IMR-90 (cell line): ENCODE data around the gene MYO3B.

ENCODE experiments used
- BHLHE40 ChIP-seq: fragments of 150-350 bp; IDR thresholded peaks from 2 replicates; pipeline ENCODE4 v1.6.1; 2016; ENCODE audit warnings: mild to moderate bottlenecking, low read depth, low read length
- CHD1 ChIP-seq: IDR thresholded peaks from 2 replicates; pipeline ENCODE4 v1.6.1; 2012; ENCODE audit warnings: low read depth, low read length, improper control_type of control experiment
- CTCF ChIP-seq: conservative IDR thresholded peaks from 2 replicates; pipeline ENCODE4 v1.5.1; 2012; ENCODE audit warnings: mild to moderate bottlenecking, low read depth, low read length, improper control_type of control experiment
- ELK1 ChIP-seq: fragments of 150-350 bp; IDR thresholded peaks from 2 replicates; pipeline ENCODE4 v1.6.1; 2016; ENCODE audit warnings: low read depth, mild to moderate bottlenecking, low read length, moderate library complexity, borderline replicate concordance
- MAFK ChIP-seq: IDR thresholded peaks from 2 replicates; pipeline ENCODE4 v1.6.1; 2012; ENCODE audit warnings: low read depth, low read length, improper control_type of control experiment
- MAZ ChIP-seq: IDR thresholded peaks from 2 replicates; pipeline ENCODE4 v1.6.1; 2012; ENCODE audit warnings: low read depth, mild to moderate bottlenecking, low read length, improper control_type of control experiment, moderate library complexity, borderline replicate concordance
- MXI1 ChIP-seq: IDR thresholded peaks from 2 replicates; pipeline ENCODE4 v1.6.1; 2012; ENCODE audit warnings: low read depth, mild to moderate bottlenecking, low read length, moderate library complexity, borderline replicate concordance
- NFE2L2 ChIP-seq: fragments of 150-350 bp; IDR thresholded peaks from 2 replicates; pipeline ENCODE4 v1.6.1; 2016; ENCODE audit warnings: low read depth, mild to moderate bottlenecking, low read length
- POLR2A ChIP-seq: IDR thresholded peaks from 2 replicates; pipeline ENCODE4 v1.6.1; 2012; ENCODE audit warnings: mild to moderate bottlenecking, low read depth, low read length
- RAD21 ChIP-seq: IDR thresholded peaks from 2 replicates; pipeline ENCODE4 v1.6.1; 2012; ENCODE audit warnings: low read length, improper control_type of control experiment
- RCOR1 ChIP-seq: IDR thresholded peaks from 2 replicates; pipeline ENCODE4 v1.6.1; 2012; ENCODE audit warnings: mild to moderate bottlenecking, low read length, improper control_type of control experiment; ENCODE audit not compliant: insufficient replicate concordance
- RFX5 ChIP-seq: IDR thresholded peaks from 2 replicates; pipeline ENCODE4 v1.8.0; 2012; ENCODE audit warnings: low read depth, mild to moderate bottlenecking, low read length, moderate library complexity
- SMC3 ChIP-seq: fragments of 150-350 bp; IDR thresholded peaks from 2 replicates; pipeline ENCODE4 v1.6.1; 2016; ENCODE audit warnings: low read depth, mild to moderate bottlenecking, antibody characterized with exemption, low read length, moderate library complexity
- USF2 ChIP-seq: fragments of 150-350 bp; IDR thresholded peaks from 2 replicates; pipeline ENCODE4 v1.6.1; 2017; ENCODE audit warnings: mild to moderate bottlenecking, antibody characterized with exemption, low read length, low read depth

GRCh38 chr2:170521299-170521698 is 343.4 kb downstream of the MYO3B start:
- TF ChIP-seq BHLHE40: no peak
- no peak for TF ChIP-seq CTCF
- no peak for TF ChIP-seq POLR2A
- no peak for TF ChIP-seq RFX5
- no peak for TF ChIP-seq MXI1
- no peak for TF ChIP-seq MAZ
- TF ChIP-seq NFE2L2: no peak
- no peak for TF ChIP-seq RAD21
- TF ChIP-seq ELK1: no peak
- no peak for TF ChIP-seq USF2
- TF ChIP-seq SMC3: no peak
- no peak for TF ChIP-seq RCOR1
- no peak for TF ChIP-seq MAFK
- no peak for TF ChIP-seq CHD1
